ENCODE data around the gene NCAM1.

The NCAM1 gene

DNA sequence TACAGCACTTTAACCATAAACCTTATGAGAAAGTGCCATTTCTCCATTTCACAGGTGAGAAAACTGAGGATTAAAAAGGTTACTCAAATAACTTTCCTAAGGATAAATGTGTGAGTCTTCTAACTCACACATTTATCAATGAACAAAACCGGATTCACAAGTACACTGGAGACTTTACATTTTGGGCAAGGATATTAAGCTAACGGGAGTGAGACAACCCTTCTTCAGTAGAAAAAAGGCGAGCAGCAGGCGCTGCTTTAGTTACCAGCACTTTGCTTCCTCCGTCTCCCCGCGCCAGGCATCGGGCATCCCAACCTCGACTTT is 352.8 kb downstream of the NCAM1 start:
- H3K36me3 Mint-ChIP-seq (ENCODE audit: low read depth) = peaks cover 7% of the 10 kb centered on the region
- peak overlapping the region; percentile 77 for H3K4me3 Mint-ChIP-seq
- H3K4me1 Mint-ChIP-seq (ENCODE audit: low read depth) = peaks cover 10% of the 10 kb centered on the region
- no peaks in the 10 kb centered on the region for H3K27me3 Mint-ChIP-seq (ENCODE audit: low read depth)
- DNase-seq (ENCODE audit: low spot score) = no peak
- peak overlapping the region; percentile 74 for H3K27ac Mint-ChIP-seq
- no peaks in the 10 kb centered on the region for H3K9me3 Mint-ChIP-seq

DNA sequence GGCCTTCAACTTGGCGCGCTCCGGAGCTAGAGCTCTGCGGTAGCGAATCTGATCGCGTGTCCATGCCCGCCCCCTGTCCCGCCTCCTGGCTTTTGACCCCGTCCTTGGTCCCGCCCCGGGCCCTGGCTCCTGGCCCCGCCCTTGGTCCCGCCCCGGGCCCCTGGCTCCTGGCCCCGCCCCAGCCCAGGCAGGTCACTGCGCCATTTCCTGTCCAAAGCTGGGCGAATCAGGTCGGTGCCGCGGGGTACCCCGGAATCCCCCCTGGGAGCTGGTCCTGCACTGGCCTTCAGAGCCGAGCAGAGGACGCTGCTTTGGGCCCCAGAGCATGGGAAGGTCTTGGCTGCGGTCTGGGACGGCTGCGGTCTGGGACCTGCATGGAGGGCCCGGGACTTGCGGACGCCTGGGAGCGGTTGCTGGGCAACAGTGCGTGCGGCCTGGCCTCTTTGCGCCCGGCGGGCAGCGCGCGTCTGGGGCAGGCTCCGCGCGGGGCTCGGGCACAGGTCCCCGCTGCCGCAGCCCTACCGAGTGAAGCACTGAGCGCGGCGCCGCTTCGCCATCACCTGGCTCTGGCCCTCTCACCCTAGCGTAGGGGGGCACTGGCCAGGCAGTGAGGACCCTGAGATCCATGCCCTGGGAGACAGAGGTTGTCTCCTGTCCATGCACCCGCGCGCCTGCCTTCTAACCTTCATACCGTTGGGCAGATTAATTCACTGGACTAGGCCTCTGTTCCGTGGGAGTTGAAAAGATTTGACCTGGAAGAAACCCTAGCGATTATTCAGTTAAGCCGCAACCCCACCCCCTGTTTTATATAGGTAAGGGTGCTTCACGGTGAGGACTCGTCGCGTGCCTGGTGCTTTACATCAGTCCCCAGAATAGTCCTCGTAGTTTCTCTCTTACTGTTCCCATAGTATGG is 353.4 kb downstream of the NCAM1 start, which contains the start of gene TTC12:
Gene TTC12, plus strand, starts transcription at position 195 of the 913 bp plus-strand sequence. CDS start 1,675 bp downstream, outside the sequence.
- Mint-ChIP-seq H3K27ac (peak within 1 kb of the TSS; percentile 74), H3K4me1 (ENCODE audit: low read depth) (peaks cover 10% of the 10 kb centered on the region), H3K36me3 (ENCODE audit: low read depth) (peaks cover 7% of the 10 kb centered on the region), H3K27me3 (ENCODE audit: low read depth) (no peaks in the 10 kb centered on the region), H3K9me3 (no peaks in the 10 kb centered on the region), H3K4me3 (peak within 1 kb of the TSS; percentile 77)
- peak; percentile 91 for DNase-seq (ENCODE audit: low spot score)

DNA sequence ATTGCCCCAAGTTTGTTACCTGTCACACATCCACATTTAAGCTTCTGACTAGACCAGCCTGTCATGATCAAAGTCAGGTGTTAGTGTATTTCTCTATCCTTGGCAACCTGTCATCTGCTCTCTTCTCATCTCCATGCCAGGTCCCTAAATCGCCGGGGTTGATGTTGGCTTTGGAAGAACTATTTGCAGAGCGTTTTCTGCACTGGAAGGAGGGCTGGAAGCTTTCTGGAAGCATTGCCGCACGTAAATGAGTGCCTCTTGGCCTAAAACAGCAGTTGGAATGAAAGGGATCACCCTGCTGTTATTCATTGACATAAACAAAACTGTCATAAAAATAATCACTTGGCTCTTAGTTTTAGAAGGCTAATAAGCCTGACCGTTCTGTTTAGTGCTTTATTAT is 354.6 kb downstream of the NCAM1 start:
- peaks cover 7% of the 10 kb centered on the region for H3K36me3 Mint-ChIP-seq (ENCODE audit: low read depth)
- H3K27ac Mint-ChIP-seq = no peak overlapping the region
- no peaks in the 10 kb centered on the region for H3K9me3 Mint-ChIP-seq
- H3K27me3 Mint-ChIP-seq (ENCODE audit: low read depth) = no peaks in the 10 kb centered on the region
- DNase-seq (ENCODE audit: low spot score) = no peak
- H3K4me1 Mint-ChIP-seq (ENCODE audit: low read depth) = peaks cover 10% of the 10 kb centered on the region
- H3K4me3 Mint-ChIP-seq = peak overlapping the region; percentile 77

DNA sequence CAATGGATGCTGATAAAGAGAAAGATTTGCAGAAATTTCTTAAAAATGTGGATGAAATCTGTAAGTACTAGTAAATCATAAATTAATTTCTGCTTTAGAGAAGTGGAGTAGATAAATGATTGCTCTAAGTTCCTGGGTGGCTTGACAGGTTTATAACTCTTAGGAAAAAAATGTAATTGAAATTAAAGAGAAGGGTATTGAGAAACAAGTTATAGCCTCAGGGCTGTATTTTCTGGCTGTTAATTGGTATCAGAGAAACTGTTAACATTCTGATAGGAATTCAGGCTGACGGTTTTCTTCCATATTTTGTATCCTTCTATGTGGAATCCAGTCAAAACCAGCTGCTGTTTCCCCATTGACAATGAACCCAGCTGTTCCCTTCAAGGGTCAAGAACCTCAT is 355.0 kb downstream of the NCAM1 start:
- peaks cover 10% of the 10 kb centered on the region for H3K4me1 Mint-ChIP-seq (ENCODE audit: low read depth)
- H3K4me3 Mint-ChIP-seq = no peak overlapping the region
- no peaks in the 10 kb centered on the region for H3K9me3 Mint-ChIP-seq

DNA sequence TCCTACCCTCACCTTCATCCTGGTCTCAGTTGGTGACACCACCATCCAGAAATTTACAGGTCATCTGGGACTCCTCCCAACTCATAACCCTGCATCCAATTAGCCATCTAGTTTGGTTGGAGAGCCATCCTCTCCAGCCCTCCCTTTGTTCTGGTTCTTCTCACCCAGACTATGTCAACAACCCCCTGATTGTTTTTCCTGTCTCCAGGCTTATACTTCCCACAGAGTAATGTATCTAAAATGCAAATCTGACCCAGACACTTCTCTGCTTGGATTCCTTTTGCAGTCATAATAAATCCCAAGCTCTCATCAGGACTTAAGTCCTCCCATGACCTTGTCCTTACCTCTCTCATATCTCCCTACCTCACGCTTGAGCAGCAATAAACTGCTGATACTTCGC is 356.1 kb downstream of the NCAM1 start:
- Mint-ChIP-seq H3K4me3 (no peak overlapping the region), H3K27me3 (ENCODE audit: low read depth) (no peaks in the 10 kb centered on the region), H3K36me3 (ENCODE audit: low read depth) (peaks cover 7% of the 10 kb centered on the region), H3K9me3 (no peaks in the 10 kb centered on the region), H3K27ac (no peak overlapping the region), H3K4me1 (ENCODE audit: low read depth) (peaks cover 10% of the 10 kb centered on the region)
- DNase-seq (ENCODE audit: low spot score) = no peak

More for the DNA sequence above, 355.0 kb downstream of the NCAM1 start:
- DNase-seq (ENCODE audit: low spot score) = no peak
- Mint-ChIP-seq H3K27me3 (ENCODE audit: low read depth) (no peaks in the 10 kb centered on the region), H3K36me3 (ENCODE audit: low read depth) (peaks cover 7% of the 10 kb centered on the region), H3K27ac (no peak overlapping the region)

DNA sequence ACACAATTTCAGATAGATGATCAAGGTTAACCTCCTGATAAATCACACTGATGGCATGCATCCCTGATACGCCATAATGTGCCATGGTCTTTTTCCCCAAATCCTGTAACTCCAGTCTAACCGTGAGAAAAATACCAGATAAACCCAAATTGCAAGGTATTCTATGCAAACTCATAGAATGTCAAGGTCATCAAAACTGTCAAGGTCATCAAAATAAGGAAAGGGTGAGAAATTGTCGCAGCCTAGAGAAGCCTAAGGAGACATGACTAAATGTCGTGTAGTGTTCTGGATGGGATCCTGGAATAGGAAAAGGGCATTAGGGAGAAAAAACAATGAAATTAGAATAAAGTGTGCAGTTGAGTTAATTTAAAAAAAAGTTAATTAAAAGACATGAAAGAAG is 357.9 kb downstream of the NCAM1 start:
- H3K27me3 Mint-ChIP-seq (ENCODE audit: low read depth) = no peaks in the 10 kb centered on the region
- peaks cover 3% of the 10 kb centered on the region for H3K4me1 Mint-ChIP-seq (ENCODE audit: low read depth)
- no peak for DNase-seq (ENCODE audit: low spot score)
- no peak overlapping the region for H3K4me3 Mint-ChIP-seq
- peaks cover 10% of the 10 kb centered on the region for H3K36me3 Mint-ChIP-seq (ENCODE audit: low read depth)
- no peaks in the 10 kb centered on the region for H3K9me3 Mint-ChIP-seq
- no peak overlapping the region for H3K27ac Mint-ChIP-seq

DNA sequence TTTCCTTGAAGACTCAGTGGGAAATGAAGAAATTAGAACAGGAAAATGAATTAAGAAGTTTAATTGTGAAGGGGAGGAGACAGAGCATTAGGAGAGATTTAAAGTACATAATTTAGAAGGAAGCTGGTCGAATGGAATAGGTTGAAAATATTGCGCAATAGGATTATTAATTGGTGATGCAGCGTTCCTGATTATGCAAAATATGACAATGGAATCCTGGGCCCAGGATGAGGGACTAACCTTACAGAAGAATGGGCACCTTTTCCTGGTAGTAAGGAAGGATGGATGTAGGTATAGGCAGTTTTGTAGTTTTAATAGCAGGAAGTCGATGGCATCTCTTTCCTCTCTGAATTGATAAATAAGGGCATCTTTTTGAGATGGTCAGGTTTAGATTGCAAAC is 360.9 kb downstream of the NCAM1 start:
- no peak overlapping the region for H3K4me3 Mint-ChIP-seq

DNA sequence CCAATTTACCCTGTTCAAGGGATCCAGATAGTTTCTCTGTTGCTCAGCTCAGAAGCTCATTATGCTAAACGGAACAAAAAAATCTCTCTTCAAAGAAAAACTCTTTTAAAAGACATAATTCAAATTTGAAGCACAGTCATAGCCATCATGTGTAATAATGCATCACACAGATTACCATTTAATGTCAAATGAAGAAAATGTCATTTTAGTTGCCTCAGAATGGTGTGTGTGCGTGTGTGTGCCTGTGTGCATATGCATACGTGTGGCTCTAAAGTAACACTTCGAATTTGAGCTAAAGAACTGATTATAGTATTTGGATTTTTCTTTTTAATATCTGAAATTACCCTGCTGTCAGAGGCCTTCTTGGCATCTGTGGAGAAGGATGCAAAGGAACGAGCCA is 363.0 kb downstream of the NCAM1 start:
- Mint-ChIP-seq H3K4me1 (ENCODE audit: low read depth) (no peaks in the 10 kb centered on the region), H3K4me3 (no peak overlapping the region), H3K9me3 (no peaks in the 10 kb centered on the region), H3K27ac (no peak overlapping the region), H3K36me3 (ENCODE audit: low read depth) (peaks cover 5% of the 10 kb centered on the region), H3K27me3 (ENCODE audit: low read depth) (no peaks in the 10 kb centered on the region)
- no peak for DNase-seq (ENCODE audit: low spot score)

More for the DNA sequence above, 360.9 kb downstream of the NCAM1 start:
- Mint-ChIP-seq H3K9me3 (no peaks in the 10 kb centered on the region), H3K27me3 (ENCODE audit: low read depth) (no peaks in the 10 kb centered on the region), H3K4me1 (ENCODE audit: low read depth) (no peaks in the 10 kb centered on the region), H3K27ac (no peak overlapping the region), H3K36me3 (ENCODE audit: low read depth) (peaks cover 11% of the 10 kb centered on the region)
- no peak for DNase-seq (ENCODE audit: low spot score)

Measured in T-helper 2 cell treated with Interferon-gamma antibody and Interleukin-4, amounts not matched to agents 5 μg/mL and 100 μg/mL, for 36 hours (primary cell).